ENCODE results near the gene PARP4. TPM values are rescaled to one million over a fixed set of nuclear protein-coding genes. Genes with fewer than 3 reads are reported as not detected.

PARP4 gene
- total RNA-seq, 1 experiment from 2014 or later, result 25.9 TPM

DNA sequence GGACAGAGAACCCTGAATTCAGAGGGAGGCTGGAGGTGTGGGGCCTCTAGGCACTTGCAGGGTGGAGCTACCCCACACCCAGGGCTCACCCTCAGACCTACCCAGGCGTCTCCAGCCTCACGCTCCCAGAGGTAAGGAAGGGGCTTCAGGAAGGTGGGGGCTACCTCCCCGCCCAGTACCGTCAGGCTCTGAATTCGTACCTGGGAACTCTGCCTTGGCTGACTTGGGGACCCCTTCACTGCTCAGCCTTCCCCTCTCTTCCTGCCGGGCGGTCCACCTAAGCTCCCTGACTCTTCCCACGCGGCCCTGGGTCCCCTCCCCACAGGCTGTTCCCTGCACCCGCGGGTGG is 28.5 kb upstream of the PARP4 start:
- Histone ChIP-seq H3K18ac (ENCODE audit: insufficient read length, low read depth, low read length) (no peak overlapping the region), H3K79me1 (ENCODE audit: insufficient read depth, low read depth, low read length, poor library complexity, severe bottlenecking) (no peaks in the 10 kb centered on the region), H2AK5ac (ENCODE audit: insufficient read length, low read length) (no peak overlapping the region), H3K14ac (ENCODE audit: insufficient read depth, low read length) (peak overlapping the region; percentile 76; the same call in 1 of the 2 replicates), H2BK5ac (ENCODE audit: insufficient read length, low read length) (no peak overlapping the region), H2BK12ac (ENCODE audit: insufficient read length, low read depth, low read length) (no peak overlapping the region), H2BK20ac (ENCODE audit: low read depth, low read length, poor library complexity, severe bottlenecking) (no peak overlapping the region), H2BK120ac (ENCODE audit: low read depth, low read length, poor library complexity, severe bottlenecking) (no peak overlapping the region), H3K4me2 (ENCODE audit: insufficient read depth, insufficient read length, low read length) (peak overlapping the region; percentile 44), H3K4me1 (ENCODE audit: insufficient read depth, low read length) (no peaks in the 10 kb centered on the region), H3K27me3 (ENCODE audit: insufficient read depth, low read length) (no peaks in the 10 kb centered on the region; the same call in 1 of the 2 replicates), H4K20me1 (ENCODE audit: control insufficient read depth, insufficient read depth, insufficient read length) (no peaks in the 10 kb centered on the region), H4K91ac (ENCODE audit: insufficient read length, low read depth, low read length) (no peak overlapping the region), H2BK15ac (ENCODE audit: low read depth, low read length) (no peak overlapping the region), H4K8ac (replicated peaks; ENCODE audit: insufficient read length, low read depth, low read length) (no peak overlapping the region), H3K23ac (ENCODE audit: insufficient read length, low read depth, low read length) (no peak overlapping the region), H3K4ac (ENCODE audit: low read depth, low read length) (no peak overlapping the region), H3K9ac (ENCODE audit: extremely low read depth, insufficient read length, low read length) (no peak overlapping the region), H3K27ac (ENCODE audit: insufficient read length, low read depth, low read length) (no peak overlapping the region), H3K23me2 (ENCODE audit: insufficient read length, low read depth, low read length, poor library complexity, severe bottlenecking) (peaks cover 10% of the 10 kb centered on the region), H4K5ac (ENCODE audit: insufficient read length, low read depth, low read length) (no peak overlapping the region), H3K56ac (ENCODE audit: insufficient read length, low read depth, low read length) (no peak overlapping the region), H3K79me2 (ENCODE audit: insufficient read depth, low read length) (no peaks in the 10 kb centered on the region), H2AFZ (ENCODE audit: low read length) (no peak overlapping the region), H3K9me3 (ENCODE audit: control insufficient read depth, low read depth, low read length) (no peaks in the 10 kb centered on the region), H3T11ph (ENCODE audit: low read length) (no peak overlapping the region)
- Mint-ChIP-seq H3K27me3 (ENCODE audit: low read depth) (peaks cover 37% of the 10 kb centered on the region), H3K36me3 (ENCODE audit: insufficient read depth in 1 of 3, low read depth in 3 of 3) (peaks cover 0 to 4% (median 3%) of the 10 kb centered on the region in 3 experiments; a peak in 1 of 7 replicates), H3K4me1 (peaks cover 4 to 9% of the 10 kb centered on the region in 2 experiments), H3K27ac (no peak overlapping the region), H3K9me3 (peaks cover 5 to 12% of the 10 kb centered on the region in 2 experiments), H3K4me3 (peak overlapping the region; percentile 71 to 86)
- WGBS (ENCODE audit: extremely low coverage, insufficient read length, low lambda C conversion rate), result no CpG with 5 or more reads among the region's 11 CpGs
- no peak for DNase-seq
- TF ChIP-seq, protein P1, sequence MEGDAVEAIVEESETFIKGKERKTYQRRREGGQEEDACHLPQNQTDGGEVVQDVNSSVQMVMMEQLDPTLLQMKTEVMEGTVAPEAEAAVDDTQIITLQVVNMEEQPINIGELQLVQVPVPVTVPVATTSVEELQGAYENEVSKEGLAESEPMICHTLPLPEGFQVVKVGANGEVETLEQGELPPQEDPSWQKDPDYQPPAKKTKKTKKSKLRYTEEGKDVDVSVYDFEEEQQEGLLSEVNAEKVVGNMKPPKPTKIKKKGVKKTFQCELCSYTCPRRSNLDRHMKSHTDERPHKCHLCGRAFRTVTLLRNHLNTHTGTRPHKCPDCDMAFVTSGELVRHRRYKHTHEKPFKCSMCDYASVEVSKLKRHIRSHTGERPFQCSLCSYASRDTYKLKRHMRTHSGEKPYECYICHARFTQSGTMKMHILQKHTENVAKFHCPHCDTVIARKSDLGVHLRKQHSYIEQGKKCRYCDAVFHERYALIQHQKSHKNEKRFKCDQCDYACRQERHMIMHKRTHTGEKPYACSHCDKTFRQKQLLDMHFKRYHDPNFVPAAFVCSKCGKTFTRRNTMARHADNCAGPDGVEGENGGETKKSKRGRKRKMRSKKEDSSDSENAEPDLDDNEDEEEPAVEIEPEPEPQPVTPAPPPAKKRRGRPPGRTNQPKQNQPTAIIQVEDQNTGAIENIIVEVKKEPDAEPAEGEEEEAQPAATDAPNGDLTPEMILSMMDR (conservative IDR thresholded peaks at IDR 0.05), result peak; percentile 15; the same call in 1 of the 3 replicates

Measured in H9 (cell line).